DOHH2 (cell line): Measurements from ENCODE around the gene TTC19.

Source experiments
- H3F3A ChIP-seq: fragments of 200-600 bp; sonication (generic), shearing (Covaris generic); 2 replicates; pipeline ENCODE4 v1.6.0; 2016; ENCODE audit warnings: antibody characterized with exemption, mild to moderate bottlenecking; ENCODE audit not compliant: control insufficient read depth, insufficient read depth
- H3K27ac ChIP-seq: fragments of 200-600 bp; sonication (generic); 2 replicates; pipeline ENCODE4 v1.5.1; 2014; ENCODE audit warnings: low read depth, mild to moderate bottlenecking, low read length, moderate library complexity
- H3K27me3 ChIP-seq: fragments of 200-600 bp; sonication (generic); 2 replicates; pipeline ENCODE4 v1.6.1; 2014; ENCODE audit warnings: mild to moderate bottlenecking, low read length, mixed read lengths; ENCODE audit not compliant: control insufficient read depth
- H3K36me3 ChIP-seq: fragments of 200-600 bp; sonication (generic); 2 replicates; pipeline ENCODE4 v1.6.1; 2014; ENCODE audit warnings: mild to moderate bottlenecking, low read length, moderate library complexity, mixed read lengths; ENCODE audit not compliant: control insufficient read depth
- H3K4me1 ChIP-seq: fragments of 200-600 bp; sonication (generic); 2 replicates; pipeline ENCODE4 v1.6.1; 2014; ENCODE audit warnings: mild to moderate bottlenecking, low read length, mixed read lengths; ENCODE audit not compliant: control insufficient read depth
- H3K4me2 ChIP-seq: fragments of 200-600 bp; sonication (generic); 2 replicates; pipeline ENCODE4 v1.6.0; 2014; ENCODE audit warnings: mild to moderate bottlenecking, low read length, moderate library complexity
- H3K4me3 ChIP-seq: fragments of 200-600 bp; sonication (generic); 2 replicates; pipeline ENCODE4 v1.5.1; 2014; ENCODE audit warnings: mild to moderate bottlenecking, low read length, mixed read lengths
- H3K79me2 ChIP-seq: fragments of 200-600 bp; sonication (generic); 2 replicates; pipeline ENCODE4 v1.6.1; 2014; ENCODE audit warnings: mild to moderate bottlenecking, low read length, mixed read lengths; ENCODE audit not compliant: control insufficient read depth
- H3K9me2 ChIP-seq: fragments of 200-600 bp; sonication (generic); replicated peaks from 2 replicates; pipeline ENCODE4 v1.6.1; 2014; ENCODE audit warnings: mild to moderate bottlenecking, low read length, mixed read lengths; ENCODE audit not compliant: control insufficient read depth
- H3K9me3 ChIP-seq: fragments of 200-600 bp; sonication (generic); 2 replicates; pipeline ENCODE4 v1.6.1; 2014; ENCODE audit warnings: antibody characterized with exemption, low read length, mixed read lengths; ENCODE audit not compliant: control insufficient read depth, insufficient read depth
- H4K20me1 ChIP-seq: fragments of 200-600 bp; sonication (generic); 2 replicates; pipeline ENCODE4 v1.6.0; 2014; ENCODE audit warnings: low read depth, mild to moderate bottlenecking, antibody characterized with exemption, low read length, moderate library complexity; ENCODE audit not compliant: control insufficient read depth, insufficient read depth
- CTCF ChIP-seq: fragments of 200-600 bp; sonication (generic); IDR thresholded peaks from one replicate; pipeline ENCODE4 v1.5.1; 2014; ENCODE audit warnings: antibody characterized with exemption, mild to moderate bottlenecking, low read depth, low read length; ENCODE audit not compliant: poor library complexity, severe bottlenecking
- EZH2phosphoT487 ChIP-seq: fragments of 200-600 bp; sonication (generic); IDR thresholded peaks from 2 replicates; pipeline ENCODE4 v1.6.1; 2017; ENCODE audit warnings: borderline replicate concordance, mild to moderate bottlenecking, antibody characterized with exemption, low read length, moderate library complexity, mixed read lengths

The TTC19 gene

GRCh38 chr17:15952916-15953790, 46.5 kb upstream of the TTC19 start:
- no peaks in the 10 kb centered on the region for H3K4me1 ChIP-seq
- H3K4me3 ChIP-seq, result no peak overlapping the region
- H3K27ac ChIP-seq, result no peak overlapping the region
- no peaks in the 10 kb centered on the region for H4K20me1 ChIP-seq
- TF ChIP-seq EZH2phosphoT487, result no peak
- TF ChIP-seq CTCF, result no peak
- H3K4me2 ChIP-seq, result no peak overlapping the region
- no peaks in the 10 kb centered on the region for H3F3A ChIP-seq
- H3K79me2 ChIP-seq, result no peaks in the 10 kb centered on the region
- H3K9me2 ChIP-seq, result no peaks in the 10 kb centered on the region
- H3K36me3 ChIP-seq, result no peaks in the 10 kb centered on the region
- H3K9me3 ChIP-seq, result no peaks in the 10 kb centered on the region
- no peaks in the 10 kb centered on the region for H3K27me3 ChIP-seq

- Histone ChIP-seq H3K4me3 (no peak overlapping the region), H3F3A (no peaks in the 10 kb centered on the region), H3K4me2 (no peak overlapping the region), H3K36me3 (no peaks in the 10 kb centered on the region), H3K27ac (no peak overlapping the region), H4K20me1 (no peaks in the 10 kb centered on the region), H3K9me3 (no peaks in the 10 kb centered on the region), H3K27me3 (peaks cover 6% of the 10 kb centered on the region; the same call in 1 of the 2 replicates), H3K79me2 (no peaks in the 10 kb centered on the region), H3K4me1 (no peaks in the 10 kb centered on the region), H3K9me2 (no peaks in the 10 kb centered on the region)
- TF ChIP-seq EZH2phosphoT487 (no peak), CTCF (no peak)
These were observed 45.4 kb upstream of the TTC19 start for GRCh38 chr17:15954222-15954621.

- H3K27me3 ChIP-seq, result peaks cover 6% of the 10 kb centered on the region; the same call in 1 of the 2 replicates
- TF ChIP-seq EZH2phosphoT487 (no peak), CTCF (no peak)
- H3K4me3 ChIP-seq, result no peak overlapping the region
- no peaks in the 10 kb centered on the region for H3K9me2 ChIP-seq
- H3K36me3 ChIP-seq, result no peaks in the 10 kb centered on the region
- H3K4me2 ChIP-seq, result no peak overlapping the region
- H3K79me2 ChIP-seq, result no peaks in the 10 kb centered on the region
- no peaks in the 10 kb centered on the region for H4K20me1 ChIP-seq
- H3F3A ChIP-seq, result no peaks in the 10 kb centered on the region
- no peaks in the 10 kb centered on the region for H3K9me3 ChIP-seq
- H3K27ac ChIP-seq, result no peak overlapping the region
- no peaks in the 10 kb centered on the region for H3K4me1 ChIP-seq
These were observed 43.7 kb upstream of the TTC19 start for GRCh38 chr17:15955793-15956541.
